HK-2 (cell line): Measurements from ENCODE around the gene OR4C11.

Experiments used
- DNase-seq: peaks from one replicate; pipeline ENCODE4 v3.0.0-alpha.2; 2018; ENCODE audit not compliant: unreplicated experiment

OR4C11 gene, protein sequence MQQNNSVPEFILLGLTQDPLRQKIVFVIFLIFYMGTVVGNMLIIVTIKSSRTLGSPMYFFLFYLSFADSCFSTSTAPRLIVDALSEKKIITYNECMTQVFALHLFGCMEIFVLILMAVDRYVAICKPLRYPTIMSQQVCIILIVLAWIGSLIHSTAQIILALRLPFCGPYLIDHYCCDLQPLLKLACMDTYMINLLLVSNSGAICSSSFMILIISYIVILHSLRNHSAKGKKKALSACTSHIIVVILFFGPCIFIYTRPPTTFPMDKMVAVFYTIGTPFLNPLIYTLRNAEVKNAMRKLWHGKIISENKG

DNA sequence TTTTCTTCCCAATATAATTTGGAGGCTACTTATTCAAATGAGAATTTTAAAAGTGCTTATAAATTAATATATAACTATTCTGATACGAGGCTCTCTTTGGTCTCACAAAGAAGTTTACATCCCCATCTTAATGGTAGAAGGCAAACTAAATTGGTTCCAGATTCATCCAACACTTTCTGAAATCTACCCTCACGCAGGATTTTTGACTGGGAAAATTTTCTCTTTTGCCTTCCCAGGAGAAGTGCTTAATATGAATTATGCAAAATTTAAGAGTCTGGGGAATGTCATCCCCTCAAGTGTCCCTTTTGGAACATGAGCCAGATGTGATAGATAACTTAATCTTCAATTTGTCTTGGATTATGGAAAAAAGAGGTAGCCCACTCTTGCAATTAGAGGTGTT, at the start of gene OR4C11:
TSS of gene OR4C11 (minus strand) at position 101 of the 400 bp plus-strand sequence. CDS start 3,272 bp downstream, outside the sequence.
- DNase-seq: no peak

DNA sequence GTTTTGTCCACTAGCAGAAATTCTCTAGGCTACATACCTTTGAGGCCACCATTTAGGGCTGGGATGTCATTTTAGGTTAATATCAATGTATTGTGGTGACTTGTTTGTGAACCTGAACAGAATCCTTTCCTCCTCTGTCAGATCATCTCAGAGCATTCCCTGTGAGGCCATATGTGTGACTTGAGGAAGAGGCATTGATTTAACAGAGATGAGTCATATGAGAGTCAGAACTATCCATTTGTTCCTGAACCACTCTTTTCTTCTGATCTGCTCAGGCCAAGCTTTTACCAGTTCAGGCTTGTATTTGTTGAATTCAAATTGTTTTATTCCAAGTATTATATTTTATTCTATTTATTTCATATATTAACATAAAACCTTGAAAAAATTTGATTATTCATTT, 47.7 kb upstream of the OR4C11 start:
- DNase-seq: no peak

DNA sequence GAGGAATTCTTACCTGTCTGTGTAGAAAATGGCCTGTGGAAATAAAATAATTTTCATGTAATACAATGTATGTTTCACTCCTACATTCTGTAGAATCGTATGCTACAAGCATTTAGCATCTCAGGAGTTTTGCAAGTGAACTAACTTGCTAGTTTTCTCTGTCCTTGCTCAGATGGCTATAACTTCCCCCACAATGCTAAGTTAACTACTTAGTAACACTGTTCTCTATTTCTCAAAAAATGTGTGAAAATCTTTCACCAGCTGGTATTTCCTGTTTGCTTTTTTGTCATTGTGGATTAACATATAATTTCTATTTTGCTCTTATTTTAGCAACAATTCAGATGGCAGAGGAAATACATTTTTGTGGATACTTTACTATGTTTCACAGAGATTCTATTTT, 45.1 kb upstream of the OR4C11 start:
- no peak for DNase-seq

DNA sequence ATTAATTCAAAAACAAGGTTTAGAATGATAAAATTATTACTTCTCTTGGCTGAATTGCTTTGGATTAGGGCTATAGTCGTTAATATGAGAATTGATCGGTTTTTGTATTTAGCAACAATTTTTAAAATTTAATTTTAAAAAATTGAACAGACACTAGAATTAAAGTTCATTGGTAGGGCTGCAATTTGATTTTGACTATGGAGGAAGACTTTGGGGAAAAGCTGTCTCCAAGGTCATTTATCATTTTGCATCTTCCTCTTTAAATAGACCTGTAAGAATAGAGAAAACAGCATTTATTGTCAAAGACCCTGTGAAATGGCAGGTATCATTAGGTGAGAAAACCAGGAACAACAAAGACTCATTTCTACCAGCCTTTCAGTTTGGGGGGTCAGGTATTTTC, 40.6 kb upstream of the OR4C11 start, which contains the start of gene OR4S2:
TSS of gene OR4S2 (plus strand) at position 301 of the 400 bp plus-strand sequence. CDS start 2,577 bp downstream, outside the sequence.
- DNase-seq: no peak

DNA sequence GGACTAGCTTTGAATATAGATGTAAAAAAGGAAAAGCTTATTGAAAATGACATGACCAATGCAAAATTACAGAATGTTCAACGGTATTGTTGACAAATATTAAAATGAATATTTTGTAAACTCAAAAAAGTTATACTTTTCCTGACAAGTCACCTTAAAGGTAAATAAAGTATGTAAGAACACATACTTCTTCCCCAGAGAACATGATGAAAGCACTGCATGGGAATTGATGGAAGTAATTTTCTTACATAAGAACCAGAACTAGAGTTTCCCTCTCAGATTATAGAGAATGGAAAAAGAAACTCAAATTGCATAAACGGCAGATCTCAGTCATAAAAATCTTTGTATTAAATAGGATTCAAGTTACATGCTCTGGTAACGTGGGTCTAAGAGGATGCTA, 27.4 kb upstream of the OR4C11 start, which contains the start of gene OR4P4:
TSS of gene OR4P4 (plus strand) at position 301 of the 400 bp plus-strand sequence.
- DNase-seq: no peak

DNA sequence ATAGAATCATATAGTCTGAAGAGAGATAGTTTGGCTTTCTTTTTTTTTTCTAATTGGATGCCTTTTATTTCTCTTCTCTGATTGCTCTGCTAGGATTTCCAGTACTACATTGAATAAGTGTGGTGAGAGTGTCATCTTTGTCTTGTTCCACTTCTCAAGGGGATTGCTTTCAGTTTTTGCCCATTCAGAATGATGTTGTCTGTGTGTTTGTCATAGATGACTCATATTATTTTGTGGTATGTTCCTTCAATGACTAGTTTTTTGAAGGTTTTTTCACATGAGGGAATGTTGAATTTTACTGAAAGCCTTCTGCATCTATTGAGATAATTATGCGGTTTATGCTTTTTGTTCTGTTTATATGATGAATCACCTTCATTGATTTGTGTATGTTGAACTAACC, 17.1 kb upstream of the OR4C11 start:
- no peak for DNase-seq

DNA sequence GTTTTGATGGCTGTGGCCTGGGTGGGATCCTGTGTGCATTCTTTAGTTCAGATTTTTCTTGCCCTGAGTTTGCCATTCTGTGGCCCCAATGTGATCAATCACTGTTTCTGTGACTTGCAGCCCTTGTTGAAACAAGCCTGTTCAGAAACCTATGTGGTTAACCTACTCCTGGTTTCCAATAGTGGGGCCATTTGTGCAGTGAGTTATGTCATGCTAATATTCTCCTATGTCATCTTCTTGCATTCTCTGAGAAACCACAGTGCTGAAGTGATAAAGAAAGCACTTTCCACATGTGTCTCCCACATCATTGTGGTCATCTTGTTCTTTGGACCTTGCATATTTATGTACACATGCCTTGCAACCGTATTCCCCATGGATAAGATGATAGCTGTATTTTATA, 34.9 kb downstream of the OR4C11 start:
- no peak for DNase-seq

DNA sequence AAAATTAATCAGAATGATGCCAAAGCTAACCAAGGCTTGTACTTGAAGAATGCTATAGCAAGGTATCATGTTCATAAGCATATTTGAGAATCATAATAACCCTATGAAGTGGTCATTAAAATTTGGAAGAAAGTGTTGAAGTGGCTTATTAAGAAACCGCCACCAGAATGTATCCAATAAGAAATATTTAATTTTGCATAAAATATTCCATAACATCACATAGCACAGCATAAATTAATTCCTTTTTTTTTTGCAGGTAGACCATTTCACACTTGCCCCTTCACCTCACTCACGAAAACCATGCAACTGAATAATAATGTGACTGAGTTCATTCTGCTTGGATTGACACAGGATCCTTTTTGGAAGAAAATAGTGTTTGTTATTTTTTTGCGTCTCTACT, 35.6 kb downstream of the OR4C11 start, which contains the start of gene OR4C16:
TSS of gene OR4C16 (plus strand) at position 301 of the 400 bp plus-strand sequence. CDS start at position 301, 0 bp downstream.
- no peak for DNase-seq

DNA sequence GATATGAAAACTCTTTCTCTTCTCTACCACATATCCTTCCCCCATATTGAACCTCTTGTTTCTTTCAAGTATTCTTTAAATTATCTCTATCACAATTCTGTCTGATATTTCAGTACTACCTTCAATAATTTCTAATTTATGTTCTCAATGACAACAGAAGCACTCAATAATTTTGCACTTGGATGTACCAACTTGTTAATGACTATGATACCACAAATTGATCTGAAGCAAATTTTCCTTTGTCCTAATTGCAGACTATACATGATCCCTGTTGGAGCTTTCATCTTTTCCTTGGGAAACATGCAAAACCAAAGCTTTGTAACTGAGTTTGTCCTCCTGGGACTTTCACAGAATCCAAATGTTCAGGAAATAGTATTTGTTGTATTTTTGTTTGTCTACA, 53.3 kb downstream of the OR4C11 start, which contains the start of gene OR4C15:
TSS of gene OR4C15 (plus strand) at position 301 of the 400 bp plus-strand sequence. CDS start at position 301, 0 bp downstream.
- DNase-seq: no peak
